Measurements from ENCODE around the gene PDSS1. TPM values are rescaled to one million over a fixed set of nuclear protein-coding genes. Genes with fewer than 3 reads are reported as not detected.

PDSS1 gene
- total RNA-seq, 1 donor from 2014 or later, result 8.0 TPM

DNA sequence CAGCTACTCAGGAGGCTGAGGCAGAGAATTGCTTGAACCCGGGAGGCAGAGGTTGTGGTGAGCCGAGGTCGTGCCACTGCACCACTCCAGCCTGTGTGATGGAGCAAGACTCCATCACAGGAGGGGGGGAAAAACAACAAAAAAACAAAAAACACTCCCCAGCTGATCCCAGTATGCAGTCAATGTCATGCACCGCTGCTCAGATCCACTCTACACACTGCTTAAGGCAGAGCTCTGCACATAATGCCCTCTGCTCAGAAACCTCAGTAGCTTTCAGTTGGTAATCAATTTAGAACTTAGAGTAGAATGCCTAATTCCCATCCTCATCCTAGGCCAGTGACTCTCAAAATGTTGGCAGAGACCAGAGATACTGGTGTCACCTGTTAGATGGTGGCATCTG, 43.9 kb downstream of the PDSS1 start:
- Mint-ChIP-seq H3K36me3 (ENCODE audit: low read depth, unreplicated experiment) (peaks cover 12% of the 10 kb centered on the region), H3K27ac (ENCODE audit: unreplicated experiment) (no peak overlapping the region), H3K4me1 (ENCODE audit: unreplicated experiment) (peaks cover 5% of the 10 kb centered on the region), H3K9me3 (ENCODE audit: unreplicated experiment) (no peaks in the 10 kb centered on the region), H3K27me3 (ENCODE audit: unreplicated experiment) (no peaks in the 10 kb centered on the region), H3K4me3 (ENCODE audit: unreplicated experiment) (no peak overlapping the region)
- TF ChIP-seq, protein P1, sequence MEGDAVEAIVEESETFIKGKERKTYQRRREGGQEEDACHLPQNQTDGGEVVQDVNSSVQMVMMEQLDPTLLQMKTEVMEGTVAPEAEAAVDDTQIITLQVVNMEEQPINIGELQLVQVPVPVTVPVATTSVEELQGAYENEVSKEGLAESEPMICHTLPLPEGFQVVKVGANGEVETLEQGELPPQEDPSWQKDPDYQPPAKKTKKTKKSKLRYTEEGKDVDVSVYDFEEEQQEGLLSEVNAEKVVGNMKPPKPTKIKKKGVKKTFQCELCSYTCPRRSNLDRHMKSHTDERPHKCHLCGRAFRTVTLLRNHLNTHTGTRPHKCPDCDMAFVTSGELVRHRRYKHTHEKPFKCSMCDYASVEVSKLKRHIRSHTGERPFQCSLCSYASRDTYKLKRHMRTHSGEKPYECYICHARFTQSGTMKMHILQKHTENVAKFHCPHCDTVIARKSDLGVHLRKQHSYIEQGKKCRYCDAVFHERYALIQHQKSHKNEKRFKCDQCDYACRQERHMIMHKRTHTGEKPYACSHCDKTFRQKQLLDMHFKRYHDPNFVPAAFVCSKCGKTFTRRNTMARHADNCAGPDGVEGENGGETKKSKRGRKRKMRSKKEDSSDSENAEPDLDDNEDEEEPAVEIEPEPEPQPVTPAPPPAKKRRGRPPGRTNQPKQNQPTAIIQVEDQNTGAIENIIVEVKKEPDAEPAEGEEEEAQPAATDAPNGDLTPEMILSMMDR (IDR thresholded peaks at IDR 0.05; ENCODE audit: unreplicated experiment), result no peak
- DNase-seq (ENCODE audit: low spot score), result no peak

DNA sequence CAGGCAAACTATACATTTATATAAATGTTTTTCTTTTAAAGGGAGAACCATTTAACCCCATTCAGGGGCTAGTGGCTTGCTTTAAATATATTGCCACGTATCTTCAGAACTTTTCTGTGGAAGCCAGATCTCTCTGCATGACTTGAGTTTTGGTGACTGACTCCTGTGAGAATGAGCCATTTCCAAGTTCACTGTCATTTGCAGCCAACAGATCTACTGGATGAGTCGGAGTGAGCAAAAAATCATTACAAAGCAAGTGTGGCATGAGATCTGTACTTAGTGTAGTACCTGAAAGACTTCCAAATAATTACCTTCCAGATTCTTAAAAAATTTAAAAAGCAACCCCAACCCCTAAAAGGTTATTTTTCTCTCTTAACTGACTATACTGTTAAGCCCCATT, 45.6 kb downstream of the PDSS1 start:
- Mint-ChIP-seq H3K4me1 (ENCODE audit: unreplicated experiment) (peaks cover 5% of the 10 kb centered on the region), H3K4me3 (ENCODE audit: unreplicated experiment) (no peak overlapping the region), H3K36me3 (ENCODE audit: low read depth, unreplicated experiment) (peaks cover 12% of the 10 kb centered on the region), H3K9me3 (ENCODE audit: unreplicated experiment) (no peaks in the 10 kb centered on the region), H3K27ac (ENCODE audit: unreplicated experiment) (no peak overlapping the region), H3K27me3 (ENCODE audit: unreplicated experiment) (no peaks in the 10 kb centered on the region)
- TF ChIP-seq, protein P1 (IDR thresholded peaks at IDR 0.05; ENCODE audit: unreplicated experiment), result no peak
- DNase-seq (ENCODE audit: low spot score), result no peak

DNA sequence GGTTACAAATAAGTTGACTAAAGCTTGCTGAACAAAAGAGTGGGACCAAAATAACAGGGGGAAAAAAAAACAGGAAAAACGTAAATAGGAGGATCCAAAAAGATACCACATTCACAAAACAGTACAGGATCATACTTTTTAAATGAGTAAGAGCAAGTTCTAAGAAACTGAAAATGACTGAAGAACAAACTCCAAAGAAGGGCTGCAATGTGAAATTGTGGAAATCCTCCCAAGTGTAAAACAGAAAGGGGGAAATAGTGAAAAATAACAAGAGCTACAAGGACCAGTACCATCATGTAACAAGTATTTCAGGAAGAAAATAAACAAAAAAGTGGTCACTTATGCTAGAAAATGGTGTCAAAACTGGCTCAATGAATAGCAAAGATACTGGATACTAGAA, 46.3 kb downstream of the PDSS1 start:
- H3K4me3 Mint-ChIP-seq (ENCODE audit: unreplicated experiment), result no peak overlapping the region
- H3K4me1 Mint-ChIP-seq (ENCODE audit: unreplicated experiment), result peaks cover 5% of the 10 kb centered on the region
- TF ChIP-seq, protein P1 (IDR thresholded peaks at IDR 0.05; ENCODE audit: unreplicated experiment), result no peak
- DNase-seq (ENCODE audit: low spot score), result no peak
- H3K27ac Mint-ChIP-seq (ENCODE audit: unreplicated experiment), result peak overlapping the region; percentile 44
- no peaks in the 10 kb centered on the region for H3K27me3 Mint-ChIP-seq (ENCODE audit: unreplicated experiment)
- H3K9me3 Mint-ChIP-seq (ENCODE audit: unreplicated experiment), result no peaks in the 10 kb centered on the region
- H3K36me3 Mint-ChIP-seq (ENCODE audit: low read depth, unreplicated experiment), result peaks cover 12% of the 10 kb centered on the region

DNA sequence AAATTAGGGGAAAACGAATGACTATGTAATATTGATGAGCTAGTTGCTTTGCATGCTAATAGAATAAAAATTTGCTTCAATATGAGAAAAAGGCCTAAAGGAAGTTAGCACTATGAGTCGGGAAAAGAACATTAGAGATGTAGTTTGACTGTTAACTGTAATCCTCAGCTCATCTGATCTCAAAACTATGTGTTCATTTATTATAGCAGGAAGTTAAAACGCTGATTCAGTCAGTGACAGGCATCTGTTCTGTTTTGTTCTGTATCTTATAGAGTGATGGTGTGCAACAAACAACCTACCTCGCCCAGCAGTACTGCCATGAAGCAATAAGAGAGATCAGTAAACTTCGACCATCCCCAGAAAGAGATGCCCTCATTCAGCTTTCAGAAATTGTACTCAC, 48.6 kb downstream of the PDSS1 start:
- H3K36me3 Mint-ChIP-seq (ENCODE audit: low read depth, unreplicated experiment), result peaks cover 12% of the 10 kb centered on the region

DNA sequence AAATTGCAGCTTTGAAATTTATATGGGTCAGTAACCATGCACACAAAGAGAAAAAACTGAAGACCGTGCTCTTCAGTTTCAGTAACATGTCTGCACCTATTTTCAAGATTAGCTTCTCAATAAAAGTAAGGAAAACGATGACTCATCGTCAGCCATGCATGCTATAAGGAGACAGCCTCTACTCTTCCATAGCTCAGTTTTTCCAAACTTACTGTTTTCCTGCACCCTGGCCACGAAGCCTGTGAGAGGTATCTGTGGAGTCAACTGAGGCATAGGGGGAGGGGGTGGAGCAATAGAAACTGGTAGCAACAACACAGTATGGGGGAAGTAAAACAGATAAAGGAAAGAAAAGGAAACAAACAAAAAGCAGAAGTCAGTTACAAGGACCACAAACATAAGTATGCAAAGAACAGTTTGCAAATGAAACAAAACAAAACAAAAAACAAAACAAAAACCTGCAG, 58.0 kb downstream of the PDSS1 start:
- TF ChIP-seq, protein P1 (IDR thresholded peaks at IDR 0.05; ENCODE audit: unreplicated experiment), result no peak

More for the DNA sequence above, 48.6 kb downstream of the PDSS1 start:
- no peak for DNase-seq (ENCODE audit: low spot score)
- TF ChIP-seq, protein P1 (IDR thresholded peaks at IDR 0.05; ENCODE audit: unreplicated experiment), result no peak
- no peak overlapping the region for H3K4me3 Mint-ChIP-seq (ENCODE audit: unreplicated experiment)
- H3K9me3 Mint-ChIP-seq (ENCODE audit: unreplicated experiment), result no peaks in the 10 kb centered on the region
- H3K4me1 Mint-ChIP-seq (ENCODE audit: unreplicated experiment), result peaks cover 5% of the 10 kb centered on the region
- no peaks in the 10 kb centered on the region for H3K27me3 Mint-ChIP-seq (ENCODE audit: unreplicated experiment)
- H3K27ac Mint-ChIP-seq (ENCODE audit: unreplicated experiment), result no peak overlapping the region

More for the DNA sequence above, 58.0 kb downstream of the PDSS1 start:
- Mint-ChIP-seq H3K4me3 (ENCODE audit: unreplicated experiment) (no peak overlapping the region), H3K36me3 (ENCODE audit: low read depth, unreplicated experiment) (peaks cover 7% of the 10 kb centered on the region), H3K27me3 (ENCODE audit: unreplicated experiment) (peaks cover 2% of the 10 kb centered on the region), H3K9me3 (ENCODE audit: unreplicated experiment) (no peaks in the 10 kb centered on the region), H3K27ac (ENCODE audit: unreplicated experiment) (peak overlapping the region; percentile 43), H3K4me1 (ENCODE audit: unreplicated experiment) (peaks cover 5% of the 10 kb centered on the region)
- DNase-seq (ENCODE audit: low spot score), result no peak

All from endothelial cell (in vitro differentiated cells).